ENCODE results near the gene ERC2.
"Not testable (repeated sequence)": the region's sequence is repeated elsewhere in the genome, so short reads cannot be mapped to it uniquely, and the experiment has no call there.

ERC2 gene

GRCh38 chr3:56055951-56056350, 412.3 kb downstream of the ERC2 start:
- no peak overlapping the region for H2AFZ ChIP-seq (ENCODE audit: low read depth, low read length)
- no peaks in the 10 kb centered on the region for H3K36me3 ChIP-seq (ENCODE audit: insufficient read depth, low read length)
- H3K9me3 ChIP-seq (ENCODE audit: low read length), result no peaks in the 10 kb centered on the region
- H3K27me3 ChIP-seq (ENCODE audit: insufficient read depth, low read length), result no peaks in the 10 kb centered on the region
- no peak overlapping the region for H3K4me3 ChIP-seq (ENCODE audit: low read length)
- peaks cover 3% of the 10 kb centered on the region for H3K4me1 ChIP-seq (ENCODE audit: insufficient read depth, low read length)

GRCh38 chr3:56055546-56055945, 412.7 kb downstream of the ERC2 start:
- Histone ChIP-seq H3K4me1 (ENCODE audit: insufficient read depth, low read length) (no peaks in the 10 kb centered on the region), H3K9me3 (ENCODE audit: low read length) (no peaks in the 10 kb centered on the region), H3K27me3 (ENCODE audit: insufficient read depth, low read length) (no peaks in the 10 kb centered on the region), H2AFZ (ENCODE audit: low read depth, low read length) (no peak overlapping the region), H3K36me3 (ENCODE audit: insufficient read depth, low read length) (no peaks in the 10 kb centered on the region), H3K4me3 (ENCODE audit: low read length) (no peak overlapping the region)

GRCh38 chr3:56054844-56055243, 413.4 kb downstream of the ERC2 start:
- Histone ChIP-seq H3K9me3 (ENCODE audit: low read length) (no peaks in the 10 kb centered on the region), H3K4me3 (ENCODE audit: low read length) (no peak overlapping the region), H3K4me1 (ENCODE audit: insufficient read depth, low read length) (no peaks in the 10 kb centered on the region), H3K27me3 (ENCODE audit: insufficient read depth, low read length) (no peaks in the 10 kb centered on the region), H2AFZ (ENCODE audit: low read depth, low read length) (no peak overlapping the region), H3K36me3 (ENCODE audit: insufficient read depth, low read length) (no peaks in the 10 kb centered on the region)

- no peak overlapping the region for H3K4me3 ChIP-seq (ENCODE audit: low read length)
Measured at GRCh38 chr3:56053727-56054126, 414.5 kb downstream of the ERC2 start.

GRCh38 chr3:56052188-56052587, 416.1 kb downstream of the ERC2 start:
- Histone ChIP-seq H3K9me3 (ENCODE audit: low read length) (no peaks in the 10 kb centered on the region), H3K36me3 (ENCODE audit: insufficient read depth, low read length) (no peaks in the 10 kb centered on the region), H3K4me1 (ENCODE audit: insufficient read depth, low read length) (no peaks in the 10 kb centered on the region), H2AFZ (ENCODE audit: low read depth, low read length) (no peak overlapping the region), H3K27me3 (ENCODE audit: insufficient read depth, low read length) (no peaks in the 10 kb centered on the region), H3K4me3 (ENCODE audit: low read length) (no peak overlapping the region)

More at GRCh38 chr3:56053727-56054126, 414.5 kb downstream of the ERC2 start:
- Histone ChIP-seq H3K9me3 (ENCODE audit: low read length) (no peaks in the 10 kb centered on the region), H3K4me1 (ENCODE audit: insufficient read depth, low read length) (no peaks in the 10 kb centered on the region), H3K27me3 (ENCODE audit: insufficient read depth, low read length) (no peaks in the 10 kb centered on the region), H2AFZ (ENCODE audit: low read depth, low read length) (no peak overlapping the region), H3K36me3 (ENCODE audit: insufficient read depth, low read length) (no peaks in the 10 kb centered on the region)

GRCh38 chr3:56051052-56051451, 417.2 kb downstream of the ERC2 start:
- no peaks in the 10 kb centered on the region for H3K36me3 ChIP-seq (ENCODE audit: insufficient read depth, low read length)
- no peaks in the 10 kb centered on the region for H3K9me3 ChIP-seq (ENCODE audit: low read length)
- no peak overlapping the region for H3K4me3 ChIP-seq (ENCODE audit: low read length)
- no peaks in the 10 kb centered on the region for H3K27me3 ChIP-seq (ENCODE audit: insufficient read depth, low read length)
- no peak overlapping the region for H2AFZ ChIP-seq (ENCODE audit: low read depth, low read length)
- H3K4me1 ChIP-seq (ENCODE audit: insufficient read depth, low read length), result no peaks in the 10 kb centered on the region

- Histone ChIP-seq H3K36me3 (ENCODE audit: insufficient read depth, low read length) (no peaks in the 10 kb centered on the region), H3K4me3 (ENCODE audit: low read length) (no peak overlapping the region), H3K4me1 (ENCODE audit: insufficient read depth, low read length) (no peaks in the 10 kb centered on the region), H3K9me3 (ENCODE audit: low read length) (no peaks in the 10 kb centered on the region), H3K27me3 (ENCODE audit: insufficient read depth, low read length) (no peaks in the 10 kb centered on the region), H2AFZ (ENCODE audit: low read depth, low read length) (no peak overlapping the region)
Measured at GRCh38 chr3:56048946-56049345, 419.3 kb downstream of the ERC2 start.

GRCh38 chr3:56048331-56048730, 419.9 kb downstream of the ERC2 start:
- Histone ChIP-seq H3K4me1 (ENCODE audit: insufficient read depth, low read length) (no peaks in the 10 kb centered on the region), H3K36me3 (ENCODE audit: insufficient read depth, low read length) (no peaks in the 10 kb centered on the region), H3K9me3 (ENCODE audit: low read length) (no peaks in the 10 kb centered on the region), H2AFZ (ENCODE audit: low read depth, low read length) (no peak overlapping the region), H3K27me3 (ENCODE audit: insufficient read depth, low read length) (no peaks in the 10 kb centered on the region), H3K4me3 (ENCODE audit: low read length) (no peak overlapping the region)

- Histone ChIP-seq H3K27me3 (ENCODE audit: insufficient read depth, low read length) (no peaks in the 10 kb centered on the region), H3K9me3 (ENCODE audit: low read length) (peaks cover 4% of the 10 kb centered on the region), H3K4me3 (ENCODE audit: low read length) (no peak overlapping the region), H3K4me1 (ENCODE audit: insufficient read depth, low read length) (no peaks in the 10 kb centered on the region), H3K36me3 (ENCODE audit: insufficient read depth, low read length) (no peaks in the 10 kb centered on the region), H2AFZ (ENCODE audit: low read depth, low read length) (no peak overlapping the region)
Measured at GRCh38 chr3:56042326-56042951, 425.8 kb downstream of the ERC2 start.

GRCh38 chr3:56025326-56025725, 442.9 kb downstream of the ERC2 start:
- H3K4me1 ChIP-seq (ENCODE audit: insufficient read depth, low read length), result peaks cover 6% of the 10 kb centered on the region
- H3K36me3 ChIP-seq (ENCODE audit: insufficient read depth, low read length), result no peaks in the 10 kb centered on the region
- H3K27me3 ChIP-seq (ENCODE audit: insufficient read depth, low read length), result no peaks in the 10 kb centered on the region
- no peaks in the 10 kb centered on the region for H3K9me3 ChIP-seq (ENCODE audit: low read length)
- no peak overlapping the region for H2AFZ ChIP-seq (ENCODE audit: low read depth, low read length)
- H3K4me3 ChIP-seq (ENCODE audit: low read length), result no peak overlapping the region

- no peaks in the 10 kb centered on the region for H3K27me3 ChIP-seq (ENCODE audit: insufficient read depth, low read length)
- H3K36me3 ChIP-seq (ENCODE audit: insufficient read depth, low read length), result no peaks in the 10 kb centered on the region
- H3K9me3 ChIP-seq (ENCODE audit: low read length), result no peaks in the 10 kb centered on the region
- H3K4me3 ChIP-seq (ENCODE audit: low read length), result no peak overlapping the region
- no peak overlapping the region for H2AFZ ChIP-seq (ENCODE audit: low read depth, low read length)
- H3K4me1 ChIP-seq (ENCODE audit: insufficient read depth, low read length), result peaks cover 9% of the 10 kb centered on the region
Measured at GRCh38 chr3:56023546-56023945, 444.7 kb downstream of the ERC2 start.

GRCh38 chr3:56022619-56023018, 445.6 kb downstream of the ERC2 start:
- Histone ChIP-seq H3K27me3 (ENCODE audit: insufficient read depth, low read length) (no peaks in the 10 kb centered on the region), H3K36me3 (ENCODE audit: insufficient read depth, low read length) (no peaks in the 10 kb centered on the region), H2AFZ (ENCODE audit: low read depth, low read length) (no peak overlapping the region), H3K4me3 (ENCODE audit: low read length) (no peak overlapping the region), H3K4me1 (ENCODE audit: insufficient read depth, low read length) (peaks cover 9% of the 10 kb centered on the region), H3K9me3 (ENCODE audit: low read length) (no peaks in the 10 kb centered on the region)

GRCh38 chr3:56019490-56020146, 448.6 kb downstream of the ERC2 start:
- H3K36me3 ChIP-seq (ENCODE audit: insufficient read depth, low read length), result no peaks in the 10 kb centered on the region
- no peaks in the 10 kb centered on the region for H3K9me3 ChIP-seq (ENCODE audit: low read length)
- H3K27me3 ChIP-seq (ENCODE audit: insufficient read depth, low read length), result no peaks in the 10 kb centered on the region
- H3K4me1 ChIP-seq (ENCODE audit: insufficient read depth, low read length), result peaks cover 3% of the 10 kb centered on the region
- no peak overlapping the region for H2AFZ ChIP-seq (ENCODE audit: low read depth, low read length)
- no peak overlapping the region for H3K4me3 ChIP-seq (ENCODE audit: low read length)

GRCh38 chr3:56015374-56015773, 452.9 kb downstream of the ERC2 start:
- H3K4me1 ChIP-seq (ENCODE audit: insufficient read depth, low read length); H3K4me3 ChIP-seq (ENCODE audit: low read length); H2AFZ ChIP-seq (ENCODE audit: low read depth, low read length); H3K9me3 ChIP-seq (ENCODE audit: low read length); H3K27me3 ChIP-seq (ENCODE audit: insufficient read depth, low read length); H3K36me3 ChIP-seq (ENCODE audit: insufficient read depth, low read length): not testable (repeated sequence)
